H4 (cell line): ENCODE data around the gene BLTP1. TPM values are rescaled to one million over a fixed set of nuclear protein-coding genes. Genes with fewer than 3 reads are reported as not detected.
"Not testable (repeated sequence)": the region's sequence is repeated elsewhere in the genome, so short reads cannot be mapped to it uniquely, and the experiment has no call there.

Experiments used
- DNase-seq: peaks from one replicate; pipeline ENCODE4 v3.0.0-alpha.2; 2015; ENCODE audit warnings: low spot score
- total RNA-seq: library from RNA; depleted of rRNA; stranded (reverse); fragments of >200 nt; shearing (Covaris generic); gene quantifications from 2 replicates; pipeline ENCODE4 v1.2.3, GENCODE V29; 2014; rRNA removed

BLTP1 gene, protein sequence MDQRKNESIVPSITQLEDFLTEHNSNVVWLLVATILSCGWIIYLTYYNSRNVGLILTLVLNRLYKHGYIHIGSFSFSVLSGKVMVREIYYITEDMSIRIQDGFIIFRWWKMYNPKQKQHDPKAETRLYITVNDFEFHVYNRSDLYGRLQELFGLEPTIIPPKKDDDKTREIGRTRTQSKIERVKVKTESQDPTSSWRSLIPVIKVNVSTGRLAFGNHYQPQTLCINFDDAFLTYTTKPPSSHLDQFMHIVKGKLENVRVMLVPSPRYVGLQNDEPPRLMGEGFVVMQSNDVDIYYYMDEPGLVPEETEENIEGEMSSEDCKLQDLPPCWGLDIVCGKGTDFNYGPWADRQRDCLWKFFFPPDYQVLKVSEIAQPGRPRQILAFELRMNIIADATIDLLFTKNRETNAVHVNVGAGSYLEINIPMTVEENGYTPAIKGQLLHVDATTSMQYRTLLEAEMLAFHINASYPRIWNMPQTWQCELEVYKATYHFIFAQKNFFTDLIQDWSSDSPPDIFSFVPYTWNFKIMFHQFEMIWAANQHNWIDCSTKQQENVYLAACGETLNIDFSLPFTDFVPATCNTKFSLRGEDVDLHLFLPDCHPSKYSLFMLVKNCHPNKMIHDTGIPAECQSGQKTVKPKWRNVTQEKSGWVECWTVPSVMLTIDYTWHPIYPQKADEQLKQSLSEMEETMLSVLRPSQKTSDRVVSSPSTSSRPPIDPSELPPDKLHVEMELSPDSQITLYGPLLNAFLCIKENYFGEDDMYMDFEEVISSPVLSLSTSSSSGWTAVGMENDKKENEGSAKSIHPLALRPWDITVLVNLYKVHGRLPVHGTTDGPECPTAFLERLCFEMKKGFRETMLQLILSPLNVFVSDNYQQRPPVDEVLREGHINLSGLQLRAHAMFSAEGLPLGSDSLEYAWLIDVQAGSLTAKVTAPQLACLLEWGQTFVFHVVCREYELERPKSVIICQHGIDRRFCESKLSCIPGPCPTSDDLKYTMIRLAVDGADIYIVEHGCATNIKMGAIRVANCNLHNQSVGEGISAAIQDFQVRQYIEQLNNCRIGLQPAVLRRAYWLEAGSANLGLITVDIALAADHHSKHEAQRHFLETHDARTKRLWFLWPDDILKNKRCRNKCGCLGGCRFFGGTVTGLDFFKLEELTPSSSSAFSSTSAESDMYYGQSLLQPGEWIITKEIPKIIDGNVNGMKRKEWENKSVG (N-terminal part only)
- 14.4 and 14.6 TPM in 2 replicates for total RNA-seq

DNA sequence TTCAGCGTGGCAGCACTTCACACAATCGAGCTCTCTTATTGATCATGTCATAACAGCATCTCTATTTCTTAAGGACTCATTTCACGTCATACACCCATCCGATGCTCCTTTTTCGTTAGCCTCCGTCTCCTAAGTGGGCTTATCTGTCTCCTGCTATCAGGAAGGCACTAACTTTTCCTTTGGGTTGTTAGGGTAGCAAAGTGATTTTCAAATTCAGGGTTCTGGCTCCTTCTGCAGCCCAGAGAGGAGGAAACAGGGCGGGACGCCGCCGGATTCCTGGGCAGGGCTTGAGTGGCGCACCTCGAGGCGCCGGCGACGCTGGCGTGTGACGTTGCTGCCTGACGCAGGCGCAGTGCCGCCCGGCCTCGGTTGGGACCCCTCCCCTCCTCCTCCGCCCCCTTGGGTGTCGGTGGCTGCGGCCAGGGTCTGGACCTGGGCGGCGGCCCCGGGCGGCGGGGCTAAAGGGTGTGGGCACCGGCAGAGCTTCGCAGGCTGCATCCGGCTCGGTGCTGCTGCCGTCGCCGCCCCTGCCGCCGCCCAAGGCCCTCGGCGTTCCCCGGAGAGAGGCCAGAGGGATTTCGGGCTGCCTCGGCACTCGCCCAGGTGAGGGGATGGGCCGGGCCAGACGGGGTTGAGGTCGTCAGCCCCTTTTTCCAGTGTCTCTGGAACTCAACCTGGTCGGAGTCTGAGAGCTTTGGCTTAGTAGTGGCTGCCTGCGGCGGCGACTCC is at the start of gene BLTP1:
Gene BLTP1, plus strand, starts transcription at position 350 of the 729 bp plus-strand sequence. CDS start 18,317 bp downstream, outside the sequence.
- peak; percentile 69 for DNase-seq

DNA sequence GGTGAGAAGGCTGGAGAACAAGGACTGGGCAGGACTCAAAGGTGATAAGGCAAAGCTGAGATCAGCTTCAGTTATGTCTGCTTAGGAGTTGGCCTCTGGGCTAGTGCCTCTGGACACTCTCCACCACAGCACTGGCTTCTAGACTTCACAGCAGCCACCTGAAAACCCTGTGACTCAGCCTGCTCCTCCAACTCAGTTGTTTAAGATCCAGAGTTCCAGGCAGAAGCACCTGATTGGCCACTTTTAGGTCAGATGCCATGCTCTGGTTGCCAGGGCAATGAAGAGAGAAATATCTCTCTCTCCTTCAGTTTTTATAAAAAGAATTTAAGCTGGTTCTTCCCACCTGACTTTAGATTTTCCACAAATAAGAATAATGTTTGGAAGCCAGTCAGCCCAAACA is 47.9 kb upstream of the BLTP1 start:
- no peak for DNase-seq

DNA sequence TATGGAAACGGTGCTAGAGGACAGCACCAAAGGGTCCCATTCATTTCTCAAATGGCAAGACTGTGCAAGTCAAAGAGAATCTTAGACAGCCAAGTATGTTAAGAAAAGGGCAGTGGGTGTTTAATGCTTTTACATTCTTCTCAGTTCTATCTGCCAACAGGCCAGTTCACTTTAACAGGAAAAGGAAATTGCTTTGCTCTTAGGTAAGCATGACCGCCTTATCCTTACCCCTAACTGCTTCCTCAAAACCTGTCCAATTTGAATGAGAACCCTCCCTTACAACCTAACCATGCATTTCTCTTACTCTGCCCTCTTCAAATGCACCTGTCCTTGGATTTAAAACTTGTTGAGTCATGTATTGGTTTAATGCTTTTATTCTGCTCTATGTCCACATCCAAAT is 44.5 kb upstream of the BLTP1 start:
- no peak for DNase-seq

DNA sequence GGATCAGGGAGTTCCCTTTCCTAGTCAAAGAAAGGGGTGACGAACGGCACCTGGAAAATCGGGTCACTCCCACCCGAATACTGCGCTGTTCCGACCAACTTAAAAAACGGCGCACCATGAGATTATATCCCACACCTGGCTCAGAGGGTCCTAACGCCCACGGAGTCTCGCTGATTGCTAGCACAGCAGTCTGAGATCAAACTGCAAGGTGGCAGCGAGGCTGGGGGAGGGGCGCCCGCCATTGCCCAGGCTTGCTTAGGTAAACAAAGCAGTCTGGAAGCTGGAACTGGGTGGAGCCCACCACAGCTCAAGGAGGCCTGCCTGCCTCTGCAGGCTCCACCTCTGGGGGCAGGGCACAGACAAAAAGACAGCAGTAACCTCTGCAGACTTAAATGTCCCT is 41.8 kb upstream of the BLTP1 start:
- not testable (repeated sequence) for DNase-seq

DNA sequence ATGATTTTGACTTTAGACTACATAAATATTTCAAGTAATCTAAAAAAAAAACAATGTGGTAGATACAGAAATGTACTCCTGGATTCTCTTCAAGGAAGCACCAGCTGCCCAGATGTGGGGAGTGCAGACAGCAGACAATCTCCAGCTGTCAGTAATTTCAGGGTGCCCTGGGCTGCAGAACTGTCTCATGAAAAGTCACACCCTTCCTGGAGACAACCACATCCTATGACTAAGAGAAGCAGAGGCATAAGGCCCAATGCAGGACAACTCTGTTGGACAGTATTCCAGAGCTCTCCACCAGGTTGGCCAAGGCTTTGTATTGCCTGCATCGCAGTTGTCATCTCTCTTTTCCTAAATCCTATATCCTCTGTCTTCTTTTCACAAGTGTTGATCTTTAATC is 34.4 kb upstream of the BLTP1 start:
- peak; percentile 43 for DNase-seq

DNA sequence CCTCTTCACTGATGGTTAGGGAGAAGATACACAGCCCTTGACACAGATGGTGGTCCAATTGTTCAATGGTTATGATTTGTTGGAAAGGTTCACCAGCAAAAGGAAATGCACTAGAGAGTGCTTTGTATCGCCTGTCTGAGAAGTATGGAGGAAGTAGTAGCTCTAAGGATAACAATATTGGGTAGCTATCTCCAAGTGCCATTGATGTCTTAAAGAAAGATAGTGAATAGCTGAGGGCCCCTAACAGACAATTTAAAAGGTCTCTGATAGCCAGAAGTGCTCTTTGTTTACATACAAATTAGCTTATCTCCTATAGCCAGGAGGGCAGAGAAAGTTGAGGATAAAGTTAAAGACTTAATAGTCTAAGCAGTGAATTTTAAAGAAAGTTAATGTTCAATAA is 33.9 kb upstream of the BLTP1 start:
- no peak for DNase-seq

DNA sequence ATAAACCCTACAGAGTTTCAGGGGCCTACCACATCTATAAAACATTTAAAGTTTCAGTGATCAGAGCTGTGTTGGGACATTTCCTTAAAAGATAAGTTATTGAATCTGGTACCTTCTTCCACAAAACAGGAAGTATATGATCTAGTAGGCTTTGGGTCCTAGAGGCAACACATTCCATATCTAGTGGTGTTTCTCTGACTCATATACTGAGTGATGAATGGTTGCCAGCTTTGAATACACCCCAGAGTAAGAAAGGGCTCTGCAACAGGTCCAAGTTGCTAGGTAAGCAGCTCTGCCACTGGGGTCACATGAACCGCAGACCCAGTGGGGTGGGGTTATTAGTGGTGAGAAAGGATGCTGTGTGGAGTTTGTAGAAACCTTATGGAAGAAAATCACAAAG is 32.4 kb upstream of the BLTP1 start:
- no peak for DNase-seq

DNA sequence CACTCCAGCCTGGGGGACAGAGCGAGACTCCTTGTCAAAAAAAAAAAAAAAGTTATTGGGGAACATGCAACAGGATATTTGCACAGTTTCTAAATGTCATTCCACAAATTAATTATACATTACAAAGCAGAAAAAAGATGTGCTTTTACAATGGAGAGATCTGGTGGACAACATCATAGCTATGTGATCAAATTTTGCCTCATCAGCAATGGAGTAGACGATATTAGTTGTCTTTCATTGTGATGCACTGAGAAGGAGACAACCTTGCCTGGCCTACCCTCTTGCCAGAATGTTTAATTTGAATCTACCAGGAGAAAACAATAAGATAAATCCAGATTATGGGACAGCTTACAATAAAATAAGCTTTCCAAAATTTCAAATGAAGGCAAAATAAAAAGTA is 30.5 kb upstream of the BLTP1 start:
- no peak for DNase-seq

DNA sequence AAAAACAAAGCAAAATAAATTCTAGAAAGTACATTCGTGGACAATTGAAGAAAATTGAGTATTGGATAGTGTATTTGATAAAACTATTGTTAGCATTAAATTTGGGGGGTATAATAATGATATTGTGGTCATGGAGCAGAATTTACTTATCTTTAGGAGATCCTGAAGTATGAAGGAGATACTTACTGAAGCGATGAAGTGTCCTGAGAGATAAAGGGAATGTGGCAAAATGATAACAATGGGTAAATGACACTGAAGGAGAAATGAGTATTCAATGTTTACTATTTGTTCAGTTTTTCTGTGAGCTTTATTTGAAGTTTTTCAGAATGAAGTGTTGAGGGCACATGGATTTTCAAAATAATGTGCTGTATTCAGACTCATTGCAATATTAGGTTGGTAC is 30.0 kb upstream of the BLTP1 start:
- no peak for DNase-seq

DNA sequence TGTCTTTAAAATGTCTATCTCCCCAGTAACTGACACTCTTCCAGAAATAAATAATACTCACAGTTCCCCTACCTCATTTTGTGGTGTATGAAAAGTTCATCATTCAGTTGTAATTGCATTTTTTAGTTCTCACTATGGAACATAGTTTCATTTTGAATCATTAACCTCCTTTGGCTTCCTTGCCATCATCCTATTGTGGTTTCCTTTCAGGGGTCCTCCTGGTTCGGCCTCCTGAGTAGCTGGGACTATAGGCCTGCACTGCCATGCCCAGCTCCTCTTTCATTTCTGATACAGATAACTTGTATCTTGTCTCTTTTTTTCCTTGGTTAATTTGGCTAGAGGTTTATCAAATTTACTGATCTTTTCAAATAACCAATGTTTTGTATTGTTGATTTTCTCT is 23.1 kb upstream of the BLTP1 start:
- no peak for DNase-seq

DNA sequence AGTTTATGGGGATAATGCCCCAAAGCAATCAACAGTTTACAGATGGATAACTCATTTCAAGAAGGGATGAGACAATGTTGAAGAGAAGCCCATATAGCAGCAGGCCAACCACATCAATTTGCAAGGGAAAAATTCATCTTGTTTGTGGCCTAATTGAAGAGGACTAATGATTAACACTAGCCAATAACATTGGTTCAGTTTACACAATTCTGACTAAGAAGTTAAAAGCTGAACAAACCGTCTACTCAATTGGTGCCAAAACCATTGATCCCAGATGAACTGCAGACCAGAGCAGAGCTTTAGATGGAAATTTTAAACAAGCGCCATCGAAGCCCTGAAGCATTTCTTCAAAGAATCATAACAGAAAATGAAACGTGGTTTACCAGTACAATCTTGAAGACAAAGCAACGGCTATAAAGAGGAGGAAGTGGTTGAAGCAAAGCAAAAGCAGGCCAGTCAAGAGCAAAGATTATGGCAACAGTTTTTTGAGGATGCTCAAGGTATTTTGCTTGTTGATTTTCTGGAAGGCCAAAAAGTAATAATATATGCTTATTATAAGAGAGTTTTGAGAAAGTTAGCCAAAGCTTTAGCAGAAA is 20.5 kb upstream of the BLTP1 start:
- no peak for DNase-seq

DNA sequence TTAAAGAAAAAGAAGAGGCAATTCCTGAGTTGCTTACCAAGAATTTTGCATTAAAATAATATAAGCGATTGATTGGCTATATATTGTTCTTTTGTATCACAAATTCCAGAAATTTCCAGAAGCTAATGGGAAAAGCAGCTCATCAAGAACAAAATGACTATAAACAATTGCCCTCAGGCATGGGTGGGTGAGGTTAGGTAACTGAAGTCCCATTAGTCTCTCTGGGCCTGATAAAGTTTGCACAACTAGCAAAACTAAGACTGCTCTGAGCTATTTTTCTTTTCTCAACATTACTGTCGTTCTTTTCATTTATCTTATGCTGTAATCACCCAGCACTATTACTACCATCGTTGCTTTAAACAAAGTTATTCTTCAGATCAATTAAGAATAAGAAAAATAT is 19.2 kb upstream of the BLTP1 start:
- no peak for DNase-seq

DNA sequence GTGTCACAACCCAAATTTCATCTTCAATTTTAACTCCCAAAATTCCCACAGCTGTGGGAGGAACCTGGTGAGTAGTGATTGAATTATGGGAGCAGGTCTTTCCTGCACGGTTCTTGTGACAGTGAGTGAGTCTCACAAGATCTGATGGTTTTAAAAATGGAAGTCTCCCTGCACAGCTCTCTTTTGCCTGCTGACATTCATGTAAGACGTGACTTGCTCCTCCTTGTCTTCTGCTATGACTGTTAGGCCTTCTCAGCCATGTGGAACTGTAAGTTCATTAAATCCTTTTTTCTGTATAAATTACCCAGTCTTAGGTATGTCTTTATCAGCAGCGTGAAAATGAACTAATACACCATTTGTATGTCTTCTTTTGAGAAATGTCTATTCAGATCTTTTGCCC is 13.0 kb upstream of the BLTP1 start:
- no peak for DNase-seq

DNA sequence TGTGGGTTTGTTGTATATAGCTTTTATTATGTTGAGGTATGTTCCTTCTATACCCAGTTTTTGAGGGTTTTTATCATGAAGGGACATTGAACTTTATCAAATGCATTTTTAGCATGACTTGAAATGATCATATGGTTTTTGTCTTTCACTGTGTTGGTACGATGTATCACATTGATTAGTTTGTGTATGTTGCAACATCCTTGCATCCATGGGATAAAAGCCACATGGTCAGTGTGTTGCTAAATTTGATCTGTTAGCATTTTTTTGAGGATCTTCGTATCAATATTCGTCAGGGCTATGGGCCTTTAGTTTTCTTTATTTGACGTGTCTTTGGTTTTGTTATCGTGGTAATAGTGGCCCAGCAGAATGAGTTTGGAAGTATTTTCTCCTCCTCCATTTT is 11.3 kb upstream of the BLTP1 start:
- no peak for DNase-seq

DNA sequence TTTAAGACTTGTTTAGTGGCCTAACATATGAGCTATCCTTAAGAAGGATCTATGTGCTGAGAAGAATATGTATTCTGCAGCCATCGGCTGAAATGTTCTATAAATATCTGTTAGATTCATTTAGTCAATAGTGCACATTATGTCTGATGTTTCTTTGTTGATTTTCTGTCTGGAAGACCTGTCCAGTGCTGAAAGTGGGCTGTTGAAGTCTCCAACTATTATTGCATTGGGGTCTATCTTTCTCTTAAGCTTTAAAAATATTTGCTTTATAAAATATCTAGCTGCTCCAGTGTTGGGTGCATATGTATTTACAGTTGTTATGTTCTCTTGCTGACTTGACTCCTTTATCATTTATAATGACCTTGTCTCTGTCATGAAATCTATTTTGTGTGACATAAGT is 9.4 kb upstream of the BLTP1 start:
- no peak for DNase-seq

DNA sequence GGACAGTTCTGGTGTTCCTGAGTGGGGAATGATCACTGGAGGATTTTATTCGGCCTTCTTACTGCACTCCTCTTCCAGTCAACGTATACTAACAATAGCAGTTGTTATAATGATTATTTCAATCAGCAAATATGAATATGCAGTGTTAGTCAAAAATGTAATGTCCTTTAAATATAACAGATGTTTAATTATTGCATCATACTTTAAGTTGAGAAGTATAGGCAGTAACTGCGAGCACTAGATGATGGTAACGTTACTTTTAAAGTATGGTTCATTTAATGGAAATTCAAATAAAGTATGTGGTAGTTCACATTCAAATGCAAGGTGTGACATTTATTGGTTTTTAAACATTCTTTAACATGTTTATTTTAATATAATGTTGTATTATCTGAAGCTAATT is 5.5 kb upstream of the BLTP1 start:
- DNase-seq: no peak

DNA sequence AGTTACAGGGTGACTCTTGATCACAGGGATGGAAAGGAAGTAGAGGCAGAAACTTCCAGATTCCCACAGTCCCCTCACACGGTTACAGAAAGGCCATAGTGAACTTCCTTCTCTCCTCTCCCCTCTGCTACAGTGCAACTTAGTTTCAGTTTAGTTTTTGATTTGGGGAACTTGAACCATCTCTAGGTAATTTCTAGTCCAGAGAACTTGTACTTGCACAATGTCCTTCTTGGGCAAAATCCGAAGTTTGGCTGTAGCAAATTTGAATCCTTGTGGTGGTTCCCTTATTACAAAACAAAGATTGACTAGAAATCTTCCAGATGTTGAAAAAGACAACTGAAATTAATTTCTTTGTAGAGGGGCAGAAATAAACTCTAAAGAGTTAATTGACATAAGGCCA is 1.2 kb upstream of the BLTP1 start:
- no peak for DNase-seq

DNA sequence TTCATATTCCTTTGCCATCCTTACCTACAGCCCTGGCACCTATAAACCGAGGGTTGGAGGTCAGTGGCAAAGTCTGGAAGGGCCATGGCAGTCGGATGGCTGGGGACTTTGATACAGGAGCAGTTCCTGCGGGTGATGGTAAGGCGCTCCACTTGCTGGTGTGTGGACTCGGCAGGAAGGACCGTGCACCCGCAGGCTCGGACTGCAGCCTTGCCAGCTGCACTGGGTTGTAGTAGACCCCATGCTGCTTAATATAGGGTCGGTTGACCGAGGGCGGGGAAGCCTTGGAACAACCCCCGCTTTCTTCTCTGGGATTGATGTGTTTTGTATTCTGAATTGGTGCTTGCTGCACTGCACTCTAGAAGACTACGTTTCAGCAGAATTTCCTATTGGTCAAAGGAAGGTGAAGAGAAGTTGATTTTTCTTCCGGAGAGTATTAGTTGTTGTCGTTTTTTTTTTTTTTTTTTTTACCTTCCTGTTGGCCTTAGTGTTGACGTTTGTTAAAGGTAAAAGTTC is 638 bp downstream of the BLTP1 start:
- peak; percentile 6 for DNase-seq

DNA sequence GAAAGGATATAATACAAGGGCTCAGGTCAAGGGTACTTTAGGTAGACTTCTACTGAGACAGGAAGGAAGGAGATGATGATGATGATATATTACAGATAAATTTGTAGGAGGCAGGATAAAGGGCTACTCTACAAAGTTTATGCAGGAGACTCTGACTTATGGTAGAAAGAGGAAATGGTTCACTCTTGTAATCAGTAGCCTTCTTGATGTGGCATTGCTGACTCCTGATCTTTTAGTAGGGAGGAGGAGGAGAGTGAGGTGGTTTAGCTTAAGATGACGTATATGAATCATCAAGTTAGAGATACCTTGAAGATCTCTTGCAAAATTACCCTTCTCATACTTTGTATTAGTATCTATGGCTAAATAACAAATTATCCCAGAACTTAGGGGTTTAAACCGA is 4.7 kb downstream of the BLTP1 start:
- no peak for DNase-seq

DNA sequence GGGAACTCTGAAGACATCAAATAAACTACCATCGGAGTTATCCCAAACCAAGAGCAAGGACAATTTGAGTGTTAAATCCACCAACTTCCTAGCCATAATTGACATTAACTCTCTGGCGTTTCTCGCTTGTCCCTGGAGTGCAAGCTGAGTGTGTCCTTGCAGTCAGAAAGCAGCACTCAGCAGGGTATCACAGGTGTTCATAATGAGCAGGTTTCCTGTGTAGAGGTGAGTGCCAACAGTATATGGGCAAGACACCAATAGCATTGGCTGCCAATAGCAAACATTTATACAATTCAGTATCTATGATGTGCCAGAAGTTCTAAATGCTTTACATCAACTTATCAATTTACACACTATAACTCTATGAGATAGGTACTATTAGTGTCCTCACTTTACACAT is 11.2 kb downstream of the BLTP1 start:
- no peak for DNase-seq

DNA sequence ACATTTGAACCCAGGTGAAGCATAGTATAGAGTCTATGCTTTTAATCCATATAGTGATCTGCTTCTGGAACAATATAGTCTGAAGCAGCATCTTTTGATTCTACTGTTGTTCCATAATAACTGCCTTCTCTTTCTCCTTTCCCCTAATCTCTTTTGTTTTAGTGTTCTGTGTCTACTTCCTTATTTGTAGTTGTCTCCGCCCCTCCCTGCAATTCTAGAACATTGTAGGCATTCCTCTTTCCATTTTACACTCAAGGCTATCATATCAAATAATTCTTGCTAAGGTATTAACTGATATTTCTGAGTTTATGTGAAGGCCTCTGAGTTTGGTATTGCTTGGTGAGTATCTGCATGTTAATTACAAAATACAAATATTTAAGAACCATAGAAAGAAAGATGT is 11.6 kb downstream of the BLTP1 start:
- no peak for DNase-seq
